OCI-LY3 (cell line): ENCODE results near the gene DKK3.
A peak's percentile ranks its signal among the peaks of the same experiment; 100 is the strongest.

ENCODE experiments used
- H2AFZ ChIP-seq: fragments of 200-600, 300-600 bp; shearing (Covaris generic); 2 replicates; pipeline ENCODE4 v1.6.0; 2014; ENCODE audit warnings: antibody characterized with exemption, low read depth, low read length
- H3K27ac ChIP-seq: fragments of 200-600, 300-600 bp; sonication (generic); 2 replicates; pipeline ENCODE4 v1.5.1; 2014; ENCODE audit warnings: mild to moderate bottlenecking, low read length, moderate library complexity, mixed read lengths
- H3K27me3 ChIP-seq: fragments of 200-600, 300-600 bp; sonication (generic); 2 replicates; pipeline ENCODE4 v1.6.1; 2014; ENCODE audit warnings: low read depth, low read length, mixed read lengths
- H3K36me3 ChIP-seq: fragments of 200-600, 300-600 bp; sonication (generic); replicated peaks from 2 replicates; pipeline ENCODE3; 2014; ENCODE audit warnings: low read depth, low read length, mixed read lengths
- H3K4me1 ChIP-seq: fragments of 300-600, 200-600 bp; sonication (generic); 2 replicates; pipeline ENCODE4 v1.6.1; 2014; ENCODE audit warnings: low read length, mixed read lengths
- H3K4me2 ChIP-seq: fragments of 200-600, 300-600 bp; sonication (generic); 2 replicates; pipeline ENCODE4 v1.6.1; 2014; ENCODE audit warnings: low read length, mixed read lengths
- H3K4me3 ChIP-seq: fragments of 300-600, 200-600 bp; sonication (generic); 2 replicates; pipeline ENCODE4 v1.5.1; 2014; ENCODE audit warnings: antibody characterized with exemption, mild to moderate bottlenecking, low read length, moderate library complexity
- H3K79me2 ChIP-seq: fragments of 300-600, 200-600 bp; shearing (Covaris generic); 2 replicates; pipeline ENCODE4 v1.6.1; 2014; ENCODE audit warnings: mild to moderate bottlenecking, low read length, mixed read lengths
- H3K9ac ChIP-seq: fragments of 300-600, 200-600 bp; shearing (Covaris generic); 2 replicates; pipeline ENCODE4 v1.6.0; 2014; ENCODE audit warnings: mild to moderate bottlenecking, low read length, moderate library complexity
- H3K9me3 ChIP-seq: fragments of 200-600, 300-600 bp; shearing (Covaris generic); 2 replicates; pipeline ENCODE4 v1.6.1; 2014; ENCODE audit warnings: low read length, mixed read lengths; ENCODE audit not compliant: insufficient read depth
- H4K20me1 ChIP-seq: fragments of 200-600, 300-600 bp; sonication (generic); 2 replicates; pipeline ENCODE4 v1.6.1; 2016; ENCODE audit warnings: low read length, mixed read lengths; ENCODE audit not compliant: insufficient read depth
- CTCF ChIP-seq: fragments of 200-600, 300-600 bp; sonication (generic); IDR thresholded peaks from 2 replicates; pipeline ENCODE4 v1.5.1; 2014; ENCODE audit warnings: antibody characterized with exemption, low read length, low read depth
- EZH2phosphoT487 ChIP-seq: fragments of 200-600 bp; shearing (Covaris generic); IDR thresholded peaks from 2 replicates; pipeline ENCODE4 v1.6.1; 2018; ENCODE audit warnings: antibody characterized with exemption, mixed run types, low read depth

Gene DKK3

DNA sequence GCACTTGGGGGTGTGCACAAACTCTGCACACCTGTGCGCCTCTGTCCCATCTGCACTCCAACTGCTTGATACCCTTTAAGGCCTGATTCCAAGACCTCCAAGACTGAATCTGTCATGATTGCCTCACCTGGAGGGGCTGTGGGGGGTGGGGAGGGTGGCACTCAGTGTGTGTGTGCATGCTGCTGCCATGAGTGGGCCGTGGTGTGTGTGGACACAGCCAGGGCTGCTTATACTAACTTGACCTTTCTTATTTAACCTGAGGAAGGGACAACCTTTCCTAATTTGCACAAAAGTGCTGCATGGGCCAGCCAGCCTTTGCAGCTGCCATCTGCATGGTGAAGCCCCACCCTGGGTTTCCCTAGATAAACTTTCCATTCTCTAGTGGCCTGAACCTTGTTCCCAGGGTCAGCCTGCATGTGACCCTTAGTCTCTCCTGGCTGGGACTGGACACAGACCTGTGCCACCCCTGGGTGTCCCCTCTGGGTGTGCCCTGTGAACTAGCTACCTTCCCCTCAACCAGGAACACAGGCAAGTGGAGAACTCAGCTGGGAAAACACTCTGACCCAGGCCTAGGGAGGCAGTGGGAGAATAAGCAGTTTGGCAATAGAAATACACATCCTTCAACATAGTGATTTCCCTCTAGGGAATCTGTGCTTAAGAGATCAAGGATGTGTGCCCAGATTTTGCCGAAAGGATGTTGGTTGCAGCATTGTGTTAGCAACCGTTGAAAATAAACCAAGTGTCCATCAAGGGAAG is 45.4 kb upstream of the DKK3 start:
- Histone ChIP-seq H3K4me2 (no peak overlapping the region), H3K36me3 (no peaks in the 10 kb centered on the region), H3K9ac (no peak overlapping the region), H3K9me3 (0 out of 2 replicates have a peak, but pooled peaks cover 6% of the 10 kb centered on the region), H3K27ac (no peak overlapping the region), H2AFZ (no peak overlapping the region), H3K27me3 (no peaks in the 10 kb centered on the region), H4K20me1 (no peaks in the 10 kb centered on the region), H3K4me3 (no peak overlapping the region), H3K4me1 (no peaks in the 10 kb centered on the region), H3K79me2 (no peaks in the 10 kb centered on the region)
- no peak for TF ChIP-seq CTCF
- TF ChIP-seq EZH2phosphoT487, result no peak

- H3K9me3 ChIP-seq, result 0 out of 2 replicates have a peak, but pooled peaks cover 6% of the 10 kb centered on the region
- no peaks in the 10 kb centered on the region for H3K79me2 ChIP-seq
- no peak overlapping the region for H2AFZ ChIP-seq
- no peaks in the 10 kb centered on the region for H4K20me1 ChIP-seq
- no peaks in the 10 kb centered on the region for H3K36me3 ChIP-seq
- no peak overlapping the region for H3K27ac ChIP-seq
- H3K9ac ChIP-seq, result no peak overlapping the region
- H3K4me2 ChIP-seq, result no peak overlapping the region
- H3K27me3 ChIP-seq, result no peaks in the 10 kb centered on the region
- H3K4me1 ChIP-seq, result no peaks in the 10 kb centered on the region
- TF ChIP-seq CTCF, result peak; percentile 38; the same call in 1 of the 2 replicates
- TF ChIP-seq EZH2phosphoT487, result no peak
- no peak overlapping the region for H3K4me3 ChIP-seq
Measured at GRCh38 chr11:12052676-12053605, 44.5 kb upstream of the DKK3 start.

DNA sequence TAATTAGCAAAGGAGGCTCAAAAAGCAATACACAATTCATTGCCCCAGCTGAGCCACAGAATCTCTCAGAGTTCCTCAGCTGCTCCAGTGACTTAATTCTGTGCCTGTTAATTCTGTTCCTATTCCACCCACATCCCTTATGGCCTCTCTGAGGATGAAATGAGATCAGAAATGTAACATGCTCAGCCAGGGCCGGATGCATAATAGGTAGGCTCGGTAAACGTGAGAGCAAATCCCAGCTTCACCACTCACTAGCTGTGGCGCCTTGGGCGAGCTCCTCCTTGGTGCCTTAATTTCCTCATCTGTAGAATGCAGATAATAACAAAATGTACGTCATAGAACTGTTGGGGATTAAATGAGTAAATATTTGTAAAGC is 42.8 kb upstream of the DKK3 start:
- TF ChIP-seq EZH2phosphoT487, result no peak
- TF ChIP-seq CTCF, result no peak
- Histone ChIP-seq H3K9me3 (no peaks in the 10 kb centered on the region), H3K9ac (no peak overlapping the region), H3K27me3 (no peaks in the 10 kb centered on the region), H2AFZ (no peak overlapping the region), H3K36me3 (no peaks in the 10 kb centered on the region), H3K4me1 (peaks cover 3% of the 10 kb centered on the region; the same call in 1 of the 2 replicates), H3K4me3 (no peak overlapping the region), H3K79me2 (no peaks in the 10 kb centered on the region), H3K27ac (no peak overlapping the region), H3K4me2 (no peak overlapping the region), H4K20me1 (no peaks in the 10 kb centered on the region)
